Liver (tissue), 9 donors: ENCODE data around the gene MAB21L2. TPM values are rescaled to one million over a fixed set of nuclear protein-coding genes. Genes with fewer than 3 reads are reported as not detected.

ENCODE experiments used
- DNase-seq: peaks from one replicate; pipeline ENCODE4 v3.0.0-alpha.2; 2017; ENCODE audit warnings: low spot score
- H3K27ac ChIP-seq, 2 donors: one replicate each; pipeline ENCODE4 v1.7.0; 2013; ENCODE audit warnings: inconsistent platforms in 2 of 2, low read length in 2 of 2, control low read depth in 1 of 2, low read depth in 1 of 2, mild to moderate bottlenecking in 1 of 2
- H3K27me3 ChIP-seq, 4 donors: one replicate each; pipeline versions ENCODE4 v1.6.1 to v1.7.0; 2013; ENCODE audit warnings: low read length in 3 of 4, inconsistent platforms in 1 of 4, mild to moderate bottlenecking in 1 of 4, moderate library complexity in 1 of 4; ENCODE audit not compliant: control insufficient read depth in 4 of 4, insufficient read depth in 4 of 4
- H3K36me3 ChIP-seq, 4 donors: one replicate each; pipeline versions ENCODE4 v1.6.1 to v1.7.0; 2013; ENCODE audit warnings: low read length in 3 of 4, mild to moderate bottlenecking in 3 of 4, low read depth in 1 of 4, moderate library complexity in 1 of 4; ENCODE audit not compliant: control insufficient read depth in 4 of 4, insufficient read depth in 3 of 4
- H3K4me1 ChIP-seq, 4 donors: one replicate each; pipeline versions ENCODE4 v1.6.1 to v1.7.0; 2013; ENCODE audit warnings: low read length in 3 of 4, mild to moderate bottlenecking in 3 of 4, moderate library complexity in 1 of 4; ENCODE audit not compliant: control insufficient read depth in 4 of 4, insufficient read depth in 4 of 4
- H3K4me3 ChIP-seq, 3 donors: one replicate each; pipeline versions ENCODE4 v1.6.1 to v1.7.0; 2013; ENCODE audit warnings: low read length in 3 of 3, control low read depth in 1 of 3, low read depth in 1 of 3, mild to moderate bottlenecking in 1 of 3
- H3K9ac ChIP-seq, 2 donors: one replicate each; pipeline ENCODE4 v1.7.0; 2013; ENCODE audit warnings: low read length in 2 of 2, mild to moderate bottlenecking in 2 of 2, moderate library complexity in 2 of 2, control low read depth in 1 of 2, low read depth in 1 of 2
- H3K9me3 ChIP-seq, 4 donors: one replicate each; pipeline versions ENCODE4 v1.6.1 to v1.7.0; 2013; ENCODE audit warnings: low read length in 3 of 4; ENCODE audit not compliant: control insufficient read depth in 4 of 4
- ATF3 ChIP-seq: IDR thresholded peaks from 2 replicates; pipeline ENCODE4 v1.6.1; 2016; ENCODE audit warnings: antibody characterized with exemption
- EGR1 ChIP-seq, 2 donors: IDR thresholded peaks; 2 replicates each; pipeline ENCODE4 v1.6.1; 2016 to 2018; ENCODE audit warnings: antibody characterized with exemption in 2 of 2, low read depth in 2 of 2
- FOXA1 ChIP-seq: IDR thresholded peaks from 2 replicates; pipeline ENCODE4 v1.6.1; 2016; ENCODE audit warnings: antibody characterized with exemption
- FOXA2 ChIP-seq: IDR thresholded peaks from 2 replicates; pipeline ENCODE4 v1.6.1; 2016; ENCODE audit warnings: antibody characterized with exemption
- GABPA ChIP-seq, 2 donors: IDR thresholded peaks in 1 of 2; conservative IDR thresholded peaks in 1 of 2; 2 replicates each; pipeline ENCODE4 v1.6.1; 2016; ENCODE audit warnings: antibody characterized with exemption in 2 of 2, mild to moderate bottlenecking in 1 of 2, moderate library complexity in 1 of 2
- HNF4A ChIP-seq, 2 donors: conservative IDR thresholded peaks; 2 replicates each; pipeline ENCODE4 v1.6.1; 2016; ENCODE audit warnings: antibody characterized with exemption in 2 of 2, mild to moderate bottlenecking in 2 of 2
- HNF4G ChIP-seq: IDR thresholded peaks from 2 replicates; pipeline ENCODE4 v1.6.1; 2016; ENCODE audit warnings: antibody characterized with exemption
- JUND ChIP-seq, 2 donors: IDR thresholded peaks; 2 replicates each; pipeline ENCODE4 v1.6.1; 2016; ENCODE audit warnings: antibody characterized with exemption in 2 of 2
- MAX ChIP-seq: IDR thresholded peaks from 2 replicates; pipeline ENCODE4 v1.6.1; 2016; ENCODE audit warnings: antibody characterized with exemption
- NR2F2 ChIP-seq: IDR thresholded peaks from 2 replicates; pipeline ENCODE4 v1.6.1; 2016; ENCODE audit warnings: antibody characterized with exemption
- SP1 ChIP-seq: IDR thresholded peaks from 2 replicates; pipeline ENCODE4 v1.6.1; 2018; ENCODE audit warnings: antibody characterized with exemption, mild to moderate bottlenecking
- YY1 ChIP-seq: IDR thresholded peaks from 2 replicates; pipeline ENCODE4 v1.6.1; 2016; ENCODE audit warnings: antibody characterized with exemption, mild to moderate bottlenecking
- WGBS: extraction: QIAGEN DNeasy Blood & Tissue Kit; methylation state at CpG from one replicate; pipeline ENCODE4 v1.1.7; 2013; 5-methylcytosine and 5-hydroxymethylcytosine counted together
- polyA plus RNA-seq, 2 donors: library from polyadenylated mRNA; stranded (reverse) in 1 of 2; unstranded in 1 of 2; fragments of 200-250 nt in 1 of 2; fragments of >200 nt in 1 of 2; fragmentation: Nextera tagmentation in 1 of 2; extraction: Ambion mirVana in 1 of 2; gene quantifications; one replicate each; pipeline versions ENCODE4 v1.2.1 to v1.2.3, GENCODE V29; 2013 to 2015
- total RNA-seq, 2 donors: library from RNA; depleted of rRNA; stranded (reverse); fragments of >200 nt; gene quantifications; one replicate each; pipeline ENCODE4 v1.2.3, GENCODE V29; 2014
- TF ChIP-seq, protein P1 (sequence below): IDR thresholded peaks from 2 replicates; pipeline ENCODE4 v1.6.1; 2016; ENCODE audit warnings: antibody characterized with exemption, mild to moderate bottlenecking
- TF ChIP-seq, protein P2 (sequence below): IDR thresholded peaks from 2 replicates; pipeline ENCODE4 v1.6.1; 2016; ENCODE audit warnings: antibody characterized with exemption
- donor health status: healthy.
- donor health status: healthy.
- donor health status: healthy.
- donor health status: healthy.
- donor health status: healthy.

MAB21L2 gene
- total and polyA plus RNA-seq, 4 donors = 0.30 to 1.5 (median 0.66) TPM

DNA sequence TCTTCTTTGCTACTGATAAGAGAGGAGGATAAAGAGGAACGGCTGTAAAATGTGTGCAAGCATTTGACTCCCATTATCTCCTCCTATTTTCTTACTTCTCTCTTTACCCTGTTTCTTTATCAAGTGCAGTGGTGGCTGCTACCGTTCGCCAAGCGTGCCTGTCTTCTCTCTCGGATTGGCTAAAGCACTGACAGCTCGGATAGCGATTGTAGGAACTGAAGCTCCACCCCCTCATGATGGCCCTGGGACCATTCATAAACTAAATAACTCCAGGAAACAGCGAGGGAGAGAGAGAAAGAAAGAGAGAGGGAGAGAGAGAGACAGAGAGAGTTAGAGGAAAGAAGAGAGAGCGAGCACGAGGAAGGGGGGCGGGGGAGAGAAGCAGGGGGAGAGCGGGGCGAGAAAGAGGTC lies 305 bp upstream of the MAB21L2 start:
- Histone ChIP-seq H3K36me3 (no peaks in the 10 kb centered on the region), H3K4me1 (peaks cover 3 to 31% (median 16%) of the 10 kb centered on the region in 4 donors), H3K4me3 (peak overlapping the region in 1 of 3 donors; percentile 57), H3K9me3 (no peaks in the 10 kb centered on the region), H3K9ac (no peak overlapping the region), H3K27me3 (no peaks in the 10 kb centered on the region), H3K27ac (no peak overlapping the region)
- peak; percentile 38 for TF ChIP-seq YY1
- no peak for TF ChIP-seq JUND (IDR thresholded peaks at IDR 0.05)
- DNase-seq = no peak
- 61% methylated on average over 13 of the region's 13 CpGs for WGBS

DNA sequence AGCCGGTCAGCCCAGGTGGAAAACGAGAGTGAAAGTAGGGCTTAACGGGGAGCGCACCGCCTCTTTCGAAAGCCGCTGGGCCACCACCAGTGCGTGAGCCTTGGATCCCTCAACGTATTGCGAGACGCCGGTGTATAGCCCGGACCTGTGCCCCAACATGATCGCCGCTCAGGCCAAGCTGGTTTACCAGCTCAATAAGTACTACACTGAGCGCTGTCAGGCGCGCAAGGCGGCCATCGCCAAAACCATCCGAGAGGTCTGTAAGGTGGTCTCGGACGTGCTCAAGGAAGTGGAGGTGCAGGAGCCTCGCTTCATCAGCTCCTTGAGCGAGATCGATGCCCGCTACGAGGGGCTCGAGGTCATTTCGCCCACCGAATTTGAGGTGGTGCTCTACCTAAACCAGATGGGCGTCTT lies 929 bp downstream of the MAB21L2 start:
- TF ChIP-seq SP1 (no peak), ATF3 (no peak), JUND (IDR thresholded peaks at IDR 0.05) (no peak), FOXA1 (no peak), EGR1 (IDR thresholded peaks at IDR 0.05; ENCODE audit: low read depth in 2 of 2) (no peak), NR2F2 (no peak), GABPA (IDR thresholded peaks at IDR 0.05 in 1 of 2, conservative IDR thresholded peaks at IDR 0.05 in 1 of 2) (no peak), HNF4A (conservative IDR thresholded peaks at IDR 0.05) (no peak), HNF4G (no peak), MAX (no peak), YY1 (no peak), FOXA2 (no peak)
- TF ChIP-seq, protein P1, sequence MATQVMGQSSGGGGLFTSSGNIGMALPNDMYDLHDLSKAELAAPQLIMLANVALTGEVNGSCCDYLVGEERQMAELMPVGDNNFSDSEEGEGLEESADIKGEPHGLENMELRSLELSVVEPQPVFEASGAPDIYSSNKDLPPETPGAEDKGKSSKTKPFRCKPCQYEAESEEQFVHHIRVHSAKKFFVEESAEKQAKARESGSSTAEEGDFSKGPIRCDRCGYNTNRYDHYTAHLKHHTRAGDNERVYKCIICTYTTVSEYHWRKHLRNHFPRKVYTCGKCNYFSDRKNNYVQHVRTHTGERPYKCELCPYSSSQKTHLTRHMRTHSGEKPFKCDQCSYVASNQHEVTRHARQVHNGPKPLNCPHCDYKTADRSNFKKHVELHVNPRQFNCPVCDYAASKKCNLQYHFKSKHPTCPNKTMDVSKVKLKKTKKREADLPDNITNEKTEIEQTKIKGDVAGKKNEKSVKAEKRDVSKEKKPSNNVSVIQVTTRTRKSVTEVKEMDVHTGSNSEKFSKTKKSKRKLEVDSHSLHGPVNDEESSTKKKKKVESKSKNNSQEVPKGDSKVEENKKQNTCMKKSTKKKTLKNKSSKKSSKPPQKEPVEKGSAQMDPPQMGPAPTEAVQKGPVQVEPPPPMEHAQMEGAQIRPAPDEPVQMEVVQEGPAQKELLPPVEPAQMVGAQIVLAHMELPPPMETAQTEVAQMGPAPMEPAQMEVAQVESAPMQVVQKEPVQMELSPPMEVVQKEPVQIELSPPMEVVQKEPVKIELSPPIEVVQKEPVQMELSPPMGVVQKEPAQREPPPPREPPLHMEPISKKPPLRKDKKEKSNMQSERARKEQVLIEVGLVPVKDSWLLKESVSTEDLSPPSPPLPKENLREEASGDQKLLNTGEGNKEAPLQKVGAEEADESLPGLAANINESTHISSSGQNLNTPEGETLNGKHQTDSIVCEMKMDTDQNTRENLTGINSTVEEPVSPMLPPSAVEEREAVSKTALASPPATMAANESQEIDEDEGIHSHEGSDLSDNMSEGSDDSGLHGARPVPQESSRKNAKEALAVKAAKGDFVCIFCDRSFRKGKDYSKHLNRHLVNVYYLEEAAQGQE = no peak
- TF ChIP-seq, protein P2, sequence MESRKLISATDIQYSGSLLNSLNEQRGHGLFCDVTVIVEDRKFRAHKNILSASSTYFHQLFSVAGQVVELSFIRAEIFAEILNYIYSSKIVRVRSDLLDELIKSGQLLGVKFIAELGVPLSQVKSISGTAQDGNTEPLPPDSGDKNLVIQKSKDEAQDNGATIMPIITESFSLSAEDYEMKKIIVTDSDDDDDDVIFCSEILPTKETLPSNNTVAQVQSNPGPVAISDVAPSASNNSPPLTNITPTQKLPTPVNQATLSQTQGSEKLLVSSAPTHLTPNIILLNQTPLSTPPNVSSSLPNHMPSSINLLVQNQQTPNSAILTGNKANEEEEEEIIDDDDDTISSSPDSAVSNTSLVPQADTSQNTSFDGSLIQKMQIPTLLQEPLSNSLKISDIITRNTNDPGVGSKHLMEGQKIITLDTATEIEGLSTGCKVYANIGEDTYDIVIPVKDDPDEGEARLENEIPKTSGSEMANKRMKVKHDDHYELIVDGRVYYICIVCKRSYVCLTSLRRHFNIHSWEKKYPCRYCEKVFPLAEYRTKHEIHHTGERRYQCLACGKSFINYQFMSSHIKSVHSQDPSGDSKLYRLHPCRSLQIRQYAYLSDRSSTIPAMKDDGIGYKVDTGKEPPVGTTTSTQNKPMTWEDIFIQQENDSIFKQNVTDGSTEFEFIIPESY = no peak
- Histone ChIP-seq H3K4me3 (peak overlapping the region; percentile 57 to 92 (median 84)), H3K9ac (peak overlapping the region; percentile 34 to 48), H3K4me1 (peaks cover 1 to 31% (median 16%) of the 10 kb centered on the region in 4 donors), H3K9me3 (no peaks in the 10 kb centered on the region), H3K36me3 (no peaks in the 10 kb centered on the region), H3K27me3 (no peaks in the 10 kb centered on the region), H3K27ac (peak overlapping the region; percentile 67 to 68)
- DNase-seq = no peak
- WGBS = 29% methylated on average over 32 of the region's 32 CpGs
